HepG2 (cell line): ENCODE measurements around the gene MVP. TPM values are rescaled to one million over a fixed set of nuclear protein-coding genes. Genes with fewer than 3 reads are reported as not detected.

ENCODE experiments used
- CBX1 ChIP-seq: IDR thresholded peaks from one replicate; pipeline ENCODE4 v1.6.1; 2016; ENCODE audit warnings: antibody characterized with exemption, low read depth
- CEBPB ChIP-seq: IDR thresholded peaks from 2 replicates; pipeline ENCODE4 v1.6.1; 2011; ENCODE audit warnings: low read depth, low read length, improper control_type of control experiment, borderline replicate concordance
- HNRNPK ChIP-seq: fragments of 200-400 bp; formaldehyde crosslinking; IDR thresholded peaks from 2 replicates; pipeline ENCODE4 v1.6.1; 2018; ENCODE audit warnings: low read length, low read depth, moderate library complexity, mild to moderate bottlenecking; ENCODE audit not compliant: poor library complexity, severe bottlenecking
- KLF6 ChIP-seq: IDR thresholded peaks from 2 replicates; pipeline ENCODE4 v1.8.0; 2016; ENCODE audit warnings: missing biosample characterization, missing genetic modification reagents
- MAFK ChIP-seq, 2 experiments: IDR thresholded peaks in 1 of 2; conservative IDR thresholded peaks in 1 of 2; 2 replicates each; pipeline ENCODE4 v1.6.1; 2011; ENCODE audit warnings: improper control_type of control experiment in 2 of 2, low read length in 2 of 2
- NCOA5 ChIP-seq: sonication (generic); formaldehyde crosslinking; IDR thresholded peaks from 2 replicates; pipeline ENCODE4 v1.4.0; 2020; ENCODE audit warnings: missing genetic modification reagents
- NFYB ChIP-seq: sonication (generic); formaldehyde crosslinking; IDR thresholded peaks from 2 replicates; pipeline ENCODE4 v1.4.0; 2020; ENCODE audit warnings: missing genetic modification reagents
- SATB2 ChIP-seq: sonication (generic); formaldehyde crosslinking; IDR thresholded peaks from 2 replicates; pipeline ENCODE4 v1.5.0; 2020; ENCODE audit warnings: missing genetic modification reagents
- SMC3 ChIP-seq: IDR thresholded peaks from 2 replicates; pipeline ENCODE4 v1.6.1; 2011; ENCODE audit warnings: low read length, improper control_type of control experiment
- TBX3 ChIP-seq: fragments of 450-650 bp; IDR thresholded peaks from 2 replicates; pipeline ENCODE4 v1.6.1; 2017; ENCODE audit warnings: antibody characterized with exemption, mild to moderate bottlenecking, inconsistent platforms, borderline replicate concordance
- YEATS4 ChIP-seq: sonication (generic); formaldehyde crosslinking; IDR thresholded peaks from 2 replicates; pipeline ENCODE4 v1.4.0; 2020; ENCODE audit warnings: missing genetic modification reagents, borderline replicate concordance
- ZNF263 ChIP-seq: sonication (generic); formaldehyde crosslinking; IDR thresholded peaks from 2 replicates; pipeline ENCODE4 v1.4.0; 2020; ENCODE audit warnings: missing genetic modification reagents
- ZNF616 ChIP-seq: sonication (generic); formaldehyde crosslinking; IDR thresholded peaks from 2 replicates; pipeline ENCODE4 v1.5.0; 2020; ENCODE audit warnings: low read depth, mild to moderate bottlenecking, missing genetic modification reagents
- polyA plus RNA-seq, 8 experiments: library from polyadenylated mRNA; depleted of rRNA in 3 of 8; stranded (reverse) in 7 of 8; unstranded in 1 of 8; fragments of >200 nt; fragmentation: Illumina TruSeq in 4 of 8; extraction: Trizol in 4 of 8; gene quantifications; 2 replicates each; pipeline versions ENCODE4 v1.2.1 to v1.2.3, GENCODE V29; 2011 to 2016; ENCODE audit warnings: low read depth in 4 of 8, missing spikeins in 1 of 8, mixed read lengths in 1 of 8; ENCODE audit not compliant: insufficient read depth in 1 of 8
- total RNA-seq, 5 experiments: library from RNA; depleted of rRNA; stranded (reverse); fragments of >200 nt; fragmentation: Illumina TruSeq; extraction: Trizol; gene quantifications; 2 replicates each; pipeline ENCODE4 v1.2.3, GENCODE V29; 2016; ENCODE audit warnings: low read depth in 1 of 5
- TF ChIP-seq, protein P1 (sequence below): sonication (generic); formaldehyde crosslinking; IDR thresholded peaks from 2 replicates; pipeline ENCODE4 v1.5.1; 2020; ENCODE audit warnings: mild to moderate bottlenecking, missing genetic modification reagents, moderate library complexity
- TF ChIP-seq, protein P2 (sequence below): sonication (generic); formaldehyde crosslinking; IDR thresholded peaks from 2 replicates; pipeline ENCODE4 v1.8.1; 2023; ENCODE audit warnings: mild to moderate bottlenecking, missing genetic modification reagents
- TF ChIP-seq, protein P3 (sequence below): sonication (generic); formaldehyde crosslinking; IDR thresholded peaks from 2 replicates; pipeline ENCODE4 v1.4.0; 2020; ENCODE audit warnings: missing genetic modification reagents, borderline replicate concordance
- TF ChIP-seq, protein P4 (sequence below): sonication (generic); formaldehyde crosslinking; IDR thresholded peaks from 2 replicates; pipeline ENCODE4 v1.4.0; 2020; ENCODE audit warnings: missing genetic modification reagents
- TF ChIP-seq, protein P5 (sequence below): sonication (generic); formaldehyde crosslinking; IDR thresholded peaks from 2 replicates; pipeline ENCODE4 v1.4.0; 2020; ENCODE audit warnings: missing genetic modification reagents

The MVP gene
- total and polyA plus RNA-seq, 2 of the 13 experiments (the other 11 are each of a cell fraction or from before 2014, with no cell fraction given): 22.9 to 43.5 TPM

DNA sequence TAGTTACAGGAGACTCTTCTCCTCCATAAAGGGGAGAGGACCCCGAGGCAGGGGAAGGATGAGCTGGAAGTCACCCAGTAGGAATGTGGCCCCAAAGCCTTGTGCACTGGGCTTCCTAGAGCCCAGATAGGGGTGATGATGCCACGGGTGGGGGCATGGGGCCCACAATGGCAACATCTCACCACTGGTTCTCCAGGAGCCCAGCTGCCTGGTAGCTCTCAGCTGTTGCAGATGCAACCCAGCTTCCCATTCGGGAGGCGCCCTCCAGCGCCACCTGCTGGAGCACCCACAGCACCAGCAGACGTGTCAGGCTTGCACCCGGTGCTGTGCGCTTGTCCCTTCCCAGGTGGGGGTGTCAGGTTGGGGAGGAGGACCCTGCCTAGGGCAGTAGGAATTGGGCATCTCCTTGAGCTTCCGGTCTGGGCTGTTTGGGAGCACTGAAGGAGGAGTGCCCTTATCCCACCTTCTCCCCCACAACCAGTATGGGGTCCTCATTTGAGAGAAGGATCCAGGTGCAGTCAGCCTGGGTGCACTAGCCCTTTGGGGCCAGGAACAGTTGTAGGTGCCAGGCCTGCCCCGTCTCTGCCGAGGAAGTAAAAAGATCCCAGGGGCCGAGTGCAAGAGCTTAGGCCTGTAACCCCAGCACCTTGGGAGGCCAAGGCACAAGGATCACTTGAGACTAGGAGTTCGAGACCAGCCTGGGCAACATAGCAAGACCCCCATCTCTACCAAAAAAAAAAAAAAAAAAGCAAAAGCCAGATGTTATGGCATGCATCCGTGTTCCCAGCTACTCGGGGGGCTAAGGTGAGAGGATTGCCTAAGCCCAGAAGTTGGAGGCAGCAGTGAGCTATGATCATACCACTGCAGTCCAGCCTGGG is 28.4 kb downstream of the MVP start (continued):
- TF ChIP-seq, protein P1, sequence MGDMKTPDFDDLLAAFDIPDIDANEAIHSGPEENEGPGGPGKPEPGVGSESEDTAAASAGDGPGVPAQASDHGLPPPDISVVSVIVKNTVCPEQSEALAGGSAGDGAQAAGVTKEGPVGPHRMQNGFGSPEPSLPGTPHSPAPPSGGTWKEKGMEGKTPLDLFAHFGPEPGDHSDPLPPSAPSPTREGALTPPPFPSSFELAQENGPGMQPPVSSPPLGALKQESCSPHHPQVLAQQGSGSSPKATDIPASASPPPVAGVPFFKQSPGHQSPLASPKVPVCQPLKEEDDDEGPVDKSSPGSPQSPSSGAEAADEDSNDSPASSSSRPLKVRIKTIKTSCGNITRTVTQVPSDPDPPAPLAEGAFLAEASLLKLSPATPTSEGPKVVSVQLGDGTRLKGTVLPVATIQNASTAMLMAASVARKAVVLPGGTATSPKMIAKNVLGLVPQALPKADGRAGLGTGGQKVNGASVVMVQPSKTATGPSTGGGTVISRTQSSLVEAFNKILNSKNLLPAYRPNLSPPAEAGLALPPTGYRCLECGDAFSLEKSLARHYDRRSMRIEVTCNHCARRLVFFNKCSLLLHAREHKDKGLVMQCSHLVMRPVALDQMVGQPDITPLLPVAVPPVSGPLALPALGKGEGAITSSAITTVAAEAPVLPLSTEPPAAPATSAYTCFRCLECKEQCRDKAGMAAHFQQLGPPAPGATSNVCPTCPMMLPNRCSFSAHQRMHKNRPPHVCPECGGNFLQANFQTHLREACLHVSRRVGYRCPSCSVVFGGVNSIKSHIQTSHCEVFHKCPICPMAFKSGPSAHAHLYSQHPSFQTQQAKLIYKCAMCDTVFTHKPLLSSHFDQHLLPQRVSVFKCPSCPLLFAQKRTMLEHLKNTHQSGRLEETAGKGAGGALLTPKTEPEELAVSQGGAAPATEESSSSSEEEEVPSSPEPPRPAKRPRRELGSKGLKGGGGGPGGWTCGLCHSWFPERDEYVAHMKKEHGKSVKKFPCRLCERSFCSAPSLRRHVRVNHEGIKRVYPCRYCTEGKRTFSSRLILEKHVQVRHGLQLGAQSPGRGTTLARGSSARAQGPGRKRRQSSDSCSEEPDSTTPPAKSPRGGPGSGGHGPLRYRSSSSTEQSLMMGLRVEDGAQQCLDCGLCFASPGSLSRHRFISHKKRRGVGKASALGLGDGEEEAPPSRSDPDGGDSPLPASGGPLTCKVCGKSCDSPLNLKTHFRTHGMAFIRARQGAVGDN (CRISPR knock-in tag): peak; percentile 68
- TF ChIP-seq CEBPB (no peak), HNRNPK (no peak), TBX3 (no peak), ZNF263 (CRISPR knock-in tag) (peak; percentile 69), KLF6 (0 out of 2 replicates have a peak, but pooled peaks have one; percentile 71), NCOA5 (CRISPR knock-in tag) (no peak), NFYB (no peak), SATB2 (CRISPR knock-in tag) (no peak), MAFK (conservative IDR thresholded peaks at IDR 0.05 in 1 of 2, IDR thresholded peaks at IDR 0.05 in 1 of 2; ENCODE audit: low read length in 2 of 2) (no peak), ZNF616 (CRISPR knock-in tag) (no peak), CBX1 (no peak), YEATS4 (CRISPR knock-in tag) (no peak), SMC3 (peak; percentile 75)
- TF ChIP-seq, protein P2, sequence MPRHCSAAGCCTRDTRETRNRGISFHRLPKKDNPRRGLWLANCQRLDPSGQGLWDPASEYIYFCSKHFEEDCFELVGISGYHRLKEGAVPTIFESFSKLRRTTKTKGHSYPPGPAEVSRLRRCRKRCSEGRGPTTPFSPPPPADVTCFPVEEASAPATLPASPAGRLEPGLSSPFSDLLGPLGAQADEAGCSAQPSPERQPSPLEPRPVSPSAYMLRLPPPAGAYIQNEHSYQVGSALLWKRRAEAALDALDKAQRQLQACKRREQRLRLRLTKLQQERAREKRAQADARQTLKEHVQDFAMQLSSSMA (CRISPR knock-in tag): no peak
- TF ChIP-seq, protein P3, sequence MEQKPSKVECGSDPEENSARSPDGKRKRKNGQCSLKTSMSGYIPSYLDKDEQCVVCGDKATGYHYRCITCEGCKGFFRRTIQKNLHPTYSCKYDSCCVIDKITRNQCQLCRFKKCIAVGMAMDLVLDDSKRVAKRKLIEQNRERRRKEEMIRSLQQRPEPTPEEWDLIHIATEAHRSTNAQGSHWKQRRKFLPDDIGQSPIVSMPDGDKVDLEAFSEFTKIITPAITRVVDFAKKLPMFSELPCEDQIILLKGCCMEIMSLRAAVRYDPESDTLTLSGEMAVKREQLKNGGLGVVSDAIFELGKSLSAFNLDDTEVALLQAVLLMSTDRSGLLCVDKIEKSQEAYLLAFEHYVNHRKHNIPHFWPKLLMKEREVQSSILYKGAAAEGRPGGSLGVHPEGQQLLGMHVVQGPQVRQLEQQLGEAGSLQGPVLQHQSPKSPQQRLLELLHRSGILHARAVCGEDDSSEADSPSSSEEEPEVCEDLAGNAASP (CRISPR knock-in tag): 0 out of 2 replicates have a peak, but pooled peaks have one; percentile 53
- TF ChIP-seq, protein P4, sequence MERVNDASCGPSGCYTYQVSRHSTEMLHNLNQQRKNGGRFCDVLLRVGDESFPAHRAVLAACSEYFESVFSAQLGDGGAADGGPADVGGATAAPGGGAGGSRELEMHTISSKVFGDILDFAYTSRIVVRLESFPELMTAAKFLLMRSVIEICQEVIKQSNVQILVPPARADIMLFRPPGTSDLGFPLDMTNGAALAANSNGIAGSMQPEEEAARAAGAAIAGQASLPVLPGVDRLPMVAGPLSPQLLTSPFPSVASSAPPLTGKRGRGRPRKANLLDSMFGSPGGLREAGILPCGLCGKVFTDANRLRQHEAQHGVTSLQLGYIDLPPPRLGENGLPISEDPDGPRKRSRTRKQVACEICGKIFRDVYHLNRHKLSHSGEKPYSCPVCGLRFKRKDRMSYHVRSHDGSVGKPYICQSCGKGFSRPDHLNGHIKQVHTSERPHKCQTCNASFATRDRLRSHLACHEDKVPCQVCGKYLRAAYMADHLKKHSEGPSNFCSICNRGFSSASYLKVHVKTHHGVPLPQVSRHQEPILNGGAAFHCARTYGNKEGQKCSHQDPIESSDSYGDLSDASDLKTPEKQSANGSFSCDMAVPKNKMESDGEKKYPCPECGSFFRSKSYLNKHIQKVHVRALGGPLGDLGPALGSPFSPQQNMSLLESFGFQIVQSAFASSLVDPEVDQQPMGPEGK (CRISPR knock-in tag): peak; percentile 90
- TF ChIP-seq, protein P5, sequence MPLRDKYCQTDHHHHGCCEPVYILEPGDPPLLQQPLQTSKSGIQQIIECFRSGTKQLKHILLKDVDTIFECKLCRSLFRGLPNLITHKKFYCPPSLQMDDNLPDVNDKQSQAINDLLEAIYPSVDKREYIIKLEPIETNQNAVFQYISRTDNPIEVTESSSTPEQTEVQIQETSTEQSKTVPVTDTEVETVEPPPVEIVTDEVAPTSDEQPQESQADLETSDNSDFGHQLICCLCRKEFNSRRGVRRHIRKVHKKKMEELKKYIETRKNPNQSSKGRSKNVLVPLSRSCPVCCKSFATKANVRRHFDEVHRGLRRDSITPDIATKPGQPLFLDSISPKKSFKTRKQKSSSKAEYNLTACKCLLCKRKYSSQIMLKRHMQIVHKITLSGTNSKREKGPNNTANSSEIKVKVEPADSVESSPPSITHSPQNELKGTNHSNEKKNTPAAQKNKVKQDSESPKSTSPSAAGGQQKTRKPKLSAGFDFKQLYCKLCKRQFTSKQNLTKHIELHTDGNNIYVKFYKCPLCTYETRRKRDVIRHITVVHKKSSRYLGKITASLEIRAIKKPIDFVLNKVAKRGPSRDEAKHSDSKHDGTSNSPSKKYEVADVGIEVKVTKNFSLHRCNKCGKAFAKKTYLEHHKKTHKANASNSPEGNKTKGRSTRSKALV (CRISPR knock-in tag): no peak
